Coronary artery (tissue), 2 donors: Measurements from ENCODE around the gene LAMA1.

Experiments
- DNase-seq: peaks from one replicate; pipeline ENCODE4 v3.0.0-alpha.2; 2017; ENCODE audit warnings: low spot score
- H3K27ac ChIP-seq, 2 donors: fragments of 200-600 bp; sonication (generic); one replicate each; pipeline ENCODE4 v1.5.1; 2016 to 2019
- H3K4me3 ChIP-seq: fragments of 200-600 bp; sonication (generic); 2 replicates; pipeline ENCODE4 v1.5.1; 2016; ENCODE audit warnings: mild to moderate bottlenecking, moderate library complexity
- CTCF ChIP-seq: fragments of 200-600 bp; sonication (generic); IDR thresholded peaks from one replicate; pipeline ENCODE4 v1.5.1; 2019; ENCODE audit warnings: antibody characterized with exemption

LAMA1 gene

GRCh38 chr18:7117390-7118355, at the start of gene LAMA1:
LAMA1 (minus strand) TSS chr18:7117797; CDS start chr18:7117720, 77 bp downstream.
- H3K4me3 ChIP-seq = peak within 1 kb of the TSS; percentile 78
- TF ChIP-seq CTCF = no peak
- no peak for DNase-seq

GRCh38 chr18:7165846-7166393, 48.3 kb upstream of the LAMA1 start:
- no peak for TF ChIP-seq CTCF
- Histone ChIP-seq H3K27ac (no peak overlapping the region), H3K4me3 (no peak overlapping the region)
- DNase-seq = no peak

More at GRCh38 chr18:7117390-7118355, at the start of gene LAMA1:
- no peak within 1 kb of the TSS for H3K27ac ChIP-seq

- no peak overlapping the region for H3K27ac ChIP-seq
- DNase-seq = no peak
Measured at GRCh38 chr18:7164323-7165004, 46.9 kb upstream of the LAMA1 start.

GRCh38 chr18:7158216-7158615, 40.6 kb upstream of the LAMA1 start:
- no peak overlapping the region for H3K27ac ChIP-seq
- peak; percentile 65 for DNase-seq
- TF ChIP-seq CTCF = no peak
- no peak overlapping the region for H3K4me3 ChIP-seq

More at GRCh38 chr18:7164323-7165004, 46.9 kb upstream of the LAMA1 start:
- H3K4me3 ChIP-seq = no peak overlapping the region
- TF ChIP-seq CTCF = no peak

GRCh38 chr18:7157760-7158159, 40.2 kb upstream of the LAMA1 start:
- no peak overlapping the region for H3K27ac ChIP-seq
- no peak for TF ChIP-seq CTCF
- H3K4me3 ChIP-seq = no peak overlapping the region
- no peak for DNase-seq

GRCh38 chr18:7155887-7156286, 38.3 kb upstream of the LAMA1 start:
- TF ChIP-seq CTCF = no peak
- no peak for DNase-seq
- H3K4me3 ChIP-seq = no peak overlapping the region
- no peak overlapping the region for H3K27ac ChIP-seq
